ENCODE results near the gene TCEAL8.

The TCEAL8 gene

GRCh38 chrX:103215425-103215991 is 39.4 kb downstream of the TCEAL8 start:
- no peak for TF ChIP-seq CTCF (IDR thresholded peaks at IDR 0.05; ENCODE audit: control insufficient read depth, extremely low read depth, insufficient read depth)
- DNase-seq (ENCODE audit: low read depth), result no peak
- H3K4me3 ChIP-seq (ENCODE audit: low read depth, low read length), result peak overlapping the region; percentile 69

GRCh38 chrX:103214870-103215424 is 40.0 kb downstream of the TCEAL8 start, which contains the start of gene BEX4:
Gene BEX4, plus strand, starts transcription at chrX:103215108. Its CDS starts 1,046 bp downstream, at chrX:103216154.
- H3K4me3 ChIP-seq (ENCODE audit: low read depth, low read length), result peak within 1 kb of the TSS; percentile 69
- DNase-seq (ENCODE audit: low read depth), result peak; percentile 28
- no peak for TF ChIP-seq CTCF (IDR thresholded peaks at IDR 0.05; ENCODE audit: control insufficient read depth, extremely low read depth, insufficient read depth)

DNA sequence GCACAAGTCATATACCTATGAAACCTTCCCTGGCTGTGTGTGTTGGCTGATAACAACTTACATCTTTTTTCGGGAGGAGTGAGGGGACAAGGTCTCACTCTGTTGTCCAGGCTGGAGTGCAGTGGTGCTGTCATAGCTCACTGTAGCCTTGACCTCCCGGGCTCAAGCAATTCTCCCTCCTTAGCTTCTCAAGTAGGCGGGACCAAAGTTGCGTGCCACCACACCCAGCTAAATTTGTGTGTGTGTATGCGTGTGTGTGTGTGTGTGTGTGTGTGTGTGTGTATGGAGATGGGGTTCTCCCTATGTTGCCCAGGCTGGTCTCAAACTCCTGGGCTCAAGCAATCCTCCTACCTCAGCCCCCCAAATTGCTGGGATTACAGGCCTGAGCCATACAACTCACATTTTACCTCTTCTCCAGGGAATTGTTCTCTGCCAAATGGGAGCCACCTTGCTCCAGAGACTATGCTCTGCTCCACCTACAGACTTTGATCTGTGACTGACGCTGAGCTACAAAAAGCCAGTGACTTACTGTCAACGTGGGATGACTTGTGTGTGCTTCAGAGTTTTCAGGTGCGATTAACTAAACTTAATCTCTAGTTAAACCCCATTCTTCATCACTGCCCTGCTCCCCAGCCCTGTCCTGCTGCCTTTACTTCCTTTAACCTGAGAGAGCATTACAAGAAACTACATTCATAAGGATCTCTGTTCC is 42.1 kb downstream of the TCEAL8 start:
- no peak for TF ChIP-seq CTCF (IDR thresholded peaks at IDR 0.05; ENCODE audit: control insufficient read depth, extremely low read depth, insufficient read depth)
- no peak overlapping the region for H3K4me3 ChIP-seq (ENCODE audit: low read depth, low read length)

GRCh38 chrX:103211012-103211715 is 43.8 kb downstream of the TCEAL8 start:
- DNase-seq (ENCODE audit: low read depth), result no peak
- peak; percentile 46 for TF ChIP-seq CTCF (IDR thresholded peaks at IDR 0.05; ENCODE audit: control insufficient read depth, extremely low read depth, insufficient read depth)

More for the DNA sequence above, 42.1 kb downstream of the TCEAL8 start:
- no peak for DNase-seq (ENCODE audit: low read depth)

GRCh38 chrX:103210056-103210455 is 44.9 kb downstream of the TCEAL8 start:
- H3K4me3 ChIP-seq (ENCODE audit: low read depth, low read length), result no peak overlapping the region
- DNase-seq (ENCODE audit: low read depth), result no peak
- no peak for TF ChIP-seq CTCF (IDR thresholded peaks at IDR 0.05; ENCODE audit: control insufficient read depth, extremely low read depth, insufficient read depth)

More at GRCh38 chrX:103211012-103211715, 43.8 kb downstream of the TCEAL8 start:
- no peak overlapping the region for H3K4me3 ChIP-seq (ENCODE audit: low read depth, low read length)

Measured in LNCaP clone FGC (cell line).